ENCODE data around the gene ASB9. TPM values are rescaled to one million over a fixed set of nuclear protein-coding genes. Genes with fewer than 3 reads are reported as not detected.

The ASB9 gene, protein sequence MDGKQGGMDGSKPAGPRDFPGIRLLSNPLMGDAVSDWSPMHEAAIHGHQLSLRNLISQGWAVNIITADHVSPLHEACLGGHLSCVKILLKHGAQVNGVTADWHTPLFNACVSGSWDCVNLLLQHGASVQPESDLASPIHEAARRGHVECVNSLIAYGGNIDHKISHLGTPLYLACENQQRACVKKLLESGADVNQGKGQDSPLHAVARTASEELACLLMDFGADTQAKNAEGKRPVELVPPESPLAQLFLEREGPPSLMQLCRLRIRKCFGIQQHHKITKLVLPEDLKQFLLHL
- 1 to 10 TPM in 3 of 4 donors, not detected in 1; 1.2 to 4.4 (median 2.8) TPM for total RNA-seq

DNA sequence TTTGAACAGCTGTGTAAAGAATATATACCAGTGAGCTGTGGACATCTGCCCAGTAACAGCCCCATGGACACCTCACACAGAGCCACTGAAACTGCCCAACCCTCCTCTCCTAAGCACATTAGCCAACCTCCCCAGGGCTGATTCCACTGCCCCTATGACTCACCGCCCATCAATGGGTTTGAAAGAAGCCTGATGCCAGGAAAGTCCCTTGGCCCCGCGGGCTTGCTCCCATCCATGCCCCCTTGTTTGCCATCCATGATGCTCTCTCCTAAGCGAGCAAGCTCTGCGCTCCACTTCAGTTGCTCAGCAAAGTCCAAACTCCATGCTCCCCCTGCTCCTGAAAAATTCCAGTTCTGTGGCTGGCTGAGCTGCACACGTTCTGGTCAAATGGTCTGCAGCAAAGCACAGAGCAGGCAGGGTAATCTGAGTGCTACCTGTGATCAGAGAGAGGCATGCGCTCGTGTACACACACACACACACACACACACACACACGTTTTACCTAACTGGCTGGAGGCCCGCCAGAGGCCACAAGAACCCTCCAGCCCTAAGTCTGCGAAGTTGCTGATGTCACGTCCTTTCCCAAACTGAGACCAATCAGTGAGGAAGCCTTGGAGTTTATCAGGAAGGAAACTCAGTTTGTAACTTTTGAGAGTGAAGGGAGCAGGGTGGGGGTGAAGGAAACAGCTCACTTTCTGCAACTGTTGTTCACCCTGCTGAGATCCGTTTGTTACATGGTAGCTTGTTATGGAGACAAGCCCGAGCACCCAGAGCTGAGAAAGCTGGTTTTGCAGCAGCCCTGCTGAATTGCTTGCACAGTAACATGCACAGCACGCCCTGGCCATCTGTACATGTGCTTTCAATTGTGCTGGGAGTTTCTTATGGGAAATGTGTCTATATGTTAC, at the start of gene ASB9:
TSS of gene ASB9 (minus strand) at position 466 of the 904 bp plus-strand sequence. CDS start at position 257, 209 bp downstream.
- Histone ChIP-seq H3K27me3 (no peaks in the 10 kb centered on the region), H3K4me1 (no peaks in the 10 kb centered on the region), H3K36me3 (no peaks in the 10 kb centered on the region), H3K27ac (peak within 1 kb of the TSS in 1 of 4 donors; percentile 4), H3K9me3 (no peaks in the 10 kb centered on the region), H3K4me3 (peak within 1 kb of the TSS in 1 of 2 donors; percentile 23)
- peak; percentile 67 for ATAC-seq
- TF ChIP-seq EP300 (IDR thresholded peaks at IDR 0.05) (no peak), POLR2A (IDR thresholded peaks at IDR 0.05) (no peak), POLR2AphosphoS5 (IDR thresholded peaks at IDR 0.05) (no peak)
- TF ChIP-seq, protein P1, sequence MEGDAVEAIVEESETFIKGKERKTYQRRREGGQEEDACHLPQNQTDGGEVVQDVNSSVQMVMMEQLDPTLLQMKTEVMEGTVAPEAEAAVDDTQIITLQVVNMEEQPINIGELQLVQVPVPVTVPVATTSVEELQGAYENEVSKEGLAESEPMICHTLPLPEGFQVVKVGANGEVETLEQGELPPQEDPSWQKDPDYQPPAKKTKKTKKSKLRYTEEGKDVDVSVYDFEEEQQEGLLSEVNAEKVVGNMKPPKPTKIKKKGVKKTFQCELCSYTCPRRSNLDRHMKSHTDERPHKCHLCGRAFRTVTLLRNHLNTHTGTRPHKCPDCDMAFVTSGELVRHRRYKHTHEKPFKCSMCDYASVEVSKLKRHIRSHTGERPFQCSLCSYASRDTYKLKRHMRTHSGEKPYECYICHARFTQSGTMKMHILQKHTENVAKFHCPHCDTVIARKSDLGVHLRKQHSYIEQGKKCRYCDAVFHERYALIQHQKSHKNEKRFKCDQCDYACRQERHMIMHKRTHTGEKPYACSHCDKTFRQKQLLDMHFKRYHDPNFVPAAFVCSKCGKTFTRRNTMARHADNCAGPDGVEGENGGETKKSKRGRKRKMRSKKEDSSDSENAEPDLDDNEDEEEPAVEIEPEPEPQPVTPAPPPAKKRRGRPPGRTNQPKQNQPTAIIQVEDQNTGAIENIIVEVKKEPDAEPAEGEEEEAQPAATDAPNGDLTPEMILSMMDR (IDR thresholded peaks at IDR 0.05) = no peak
- WGBS, 2 donors (ENCODE audit: low coverage in 1 of 2) = 14 to 31% methylated on average over 2 of the region's 15 CpGs

GRCh38 chrX:15319075-15319474, 49.2 kb upstream of the ASB9 start:
- 80 to 91% methylated on average over 4 of the region's 4 CpGs for WGBS, 2 donors (ENCODE audit: low coverage in 1 of 2)
- Histone ChIP-seq H3K4me1 (no peaks in the 10 kb centered on the region), H3K9me3 (no peaks in the 10 kb centered on the region), H3K27ac (no peak overlapping the region), H3K36me3 (peaks cover 0 to 37% of the 10 kb centered on the region in 2 donors), H3K27me3 (no peaks in the 10 kb centered on the region), H3K4me3 (no peak overlapping the region)
- ATAC-seq = no peak
- TF ChIP-seq POLR2A (IDR thresholded peaks at IDR 0.05) (no peak), POLR2AphosphoS5 (IDR thresholded peaks at IDR 0.05) (no peak), EP300 (IDR thresholded peaks at IDR 0.05) (no peak)
- TF ChIP-seq, protein P1 (IDR thresholded peaks at IDR 0.05) = no peak

DNA sequence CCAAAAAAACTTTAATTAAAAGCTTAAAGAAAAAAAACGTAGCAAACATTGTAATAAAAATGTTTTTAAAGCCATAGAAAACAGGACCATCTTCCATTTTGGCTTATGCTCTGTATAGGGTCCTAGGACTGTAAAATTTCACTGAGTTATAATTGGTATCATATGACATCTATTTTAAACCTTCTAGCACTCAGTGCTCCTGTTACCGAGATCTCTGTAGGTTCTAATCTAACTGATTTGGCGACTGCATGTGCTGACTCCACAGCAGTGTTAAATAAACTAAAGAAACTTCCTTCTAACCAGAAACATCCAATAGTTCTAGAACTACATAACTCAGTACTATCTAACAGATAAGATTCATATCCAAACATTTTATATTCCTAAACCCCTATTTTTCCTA, 45.6 kb upstream of the ASB9 start, which contains the start of gene ASB11:
TSS of gene ASB11 (minus strand) at position 132 of the 400 bp plus-strand sequence. CDS start at position 97, 35 bp downstream.
- ATAC-seq = no peak
- 44 to 63% methylated on average over 3 of the region's 3 CpGs for WGBS, 2 donors (ENCODE audit: low coverage in 1 of 2)
- Histone ChIP-seq H3K9me3 (no peaks in the 10 kb centered on the region), H3K27me3 (no peaks in the 10 kb centered on the region), H3K36me3 (peaks cover 0 to 7% of the 10 kb centered on the region in 2 donors), H3K4me3 (no peak within 1 kb of the TSS), H3K27ac (no peak within 1 kb of the TSS), H3K4me1 (no peaks in the 10 kb centered on the region)
- no peak for TF ChIP-seq EP300 (IDR thresholded peaks at IDR 0.05)
- no peak for TF ChIP-seq POLR2AphosphoS5 (IDR thresholded peaks at IDR 0.05)
- TF ChIP-seq POLR2A (IDR thresholded peaks at IDR 0.05) = no peak
- TF ChIP-seq, protein P1 (IDR thresholded peaks at IDR 0.05) = no peak

DNA sequence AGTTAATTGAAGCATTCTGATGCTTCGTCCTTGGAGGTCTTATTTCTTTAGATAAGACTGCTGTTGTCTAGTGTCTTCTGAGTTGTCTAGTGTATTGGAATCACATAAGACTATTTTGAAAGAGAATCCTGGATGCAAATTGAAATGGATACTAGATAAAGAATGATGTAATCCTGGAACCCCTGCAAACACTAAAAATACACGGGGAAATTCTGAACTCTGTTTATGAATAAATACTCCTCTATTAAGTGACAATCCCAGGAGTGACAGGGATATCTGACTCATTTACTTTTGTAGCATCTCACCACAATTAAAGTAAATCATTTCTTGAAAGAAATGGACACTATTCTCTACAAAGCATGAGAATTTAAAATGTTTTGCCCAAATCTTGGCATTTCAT, 44.6 kb upstream of the ASB9 start:
- Histone ChIP-seq H3K27me3 (no peaks in the 10 kb centered on the region), H3K4me1 (no peaks in the 10 kb centered on the region), H3K4me3 (no peak overlapping the region), H3K36me3 (no peaks in the 10 kb centered on the region), H3K27ac (no peak overlapping the region), H3K9me3 (no peaks in the 10 kb centered on the region)
- no peak for ATAC-seq
- no peak for TF ChIP-seq EP300 (IDR thresholded peaks at IDR 0.05)
- TF ChIP-seq, protein P1 (IDR thresholded peaks at IDR 0.05) = no peak
- no peak for TF ChIP-seq POLR2AphosphoS5 (IDR thresholded peaks at IDR 0.05)
- no peak for TF ChIP-seq POLR2A (IDR thresholded peaks at IDR 0.05)
- WGBS, 2 donors (ENCODE audit: low coverage in 1 of 2) = 44 to 63% methylated on average over 1 of the region's 2 CpGs
